SHP77 (cell line): ENCODE results near the gene CAMTA1.

Experiments
- DNase-seq, 2 experiments: peaks; one replicate each; lab custom pipeline; 2025; lab: John Stamatoyannopoulos, UW

CAMTA1 gene

DNA sequence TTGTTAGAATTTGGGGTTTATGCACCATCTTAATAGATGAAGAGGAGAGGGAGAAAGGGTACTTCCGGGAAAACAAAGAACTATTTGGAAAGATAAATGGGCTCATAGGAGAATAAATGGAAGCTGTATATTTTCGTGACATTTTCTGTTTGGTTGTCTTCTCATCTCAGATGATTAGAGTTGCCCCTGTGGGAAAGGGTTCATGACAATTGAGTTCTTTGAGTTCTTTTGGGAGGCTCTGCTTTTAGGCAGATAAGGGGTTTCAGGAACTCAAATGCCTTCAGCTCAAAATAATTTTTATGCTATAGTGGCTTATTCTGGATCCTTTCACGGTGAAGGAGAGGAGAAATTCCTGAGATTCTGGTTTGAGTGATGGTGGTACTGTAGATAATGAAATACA, 63.6 kb downstream of the CAMTA1 start:
- DNase-seq, result no peak

DNA sequence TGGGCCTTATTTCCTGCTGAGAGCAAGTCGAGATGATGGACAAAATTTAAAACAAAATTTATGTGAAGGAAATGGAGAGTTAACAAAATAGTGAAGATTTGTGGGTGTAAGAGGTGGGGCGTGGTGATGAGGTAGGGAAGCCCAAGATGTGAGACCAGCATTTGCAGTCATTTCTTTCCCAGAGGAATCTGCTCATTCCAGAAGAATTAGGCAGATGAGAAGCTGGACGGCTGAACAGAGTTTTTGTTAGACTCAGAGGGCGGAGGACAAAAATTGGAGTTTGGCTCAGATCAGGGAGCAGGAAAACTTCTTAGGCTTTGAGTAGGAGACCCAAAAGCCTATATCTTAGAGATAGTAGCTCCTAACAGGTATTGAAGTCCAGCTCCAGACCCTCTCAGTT, 65.3 kb downstream of the CAMTA1 start:
- DNase-seq, result no peak

DNA sequence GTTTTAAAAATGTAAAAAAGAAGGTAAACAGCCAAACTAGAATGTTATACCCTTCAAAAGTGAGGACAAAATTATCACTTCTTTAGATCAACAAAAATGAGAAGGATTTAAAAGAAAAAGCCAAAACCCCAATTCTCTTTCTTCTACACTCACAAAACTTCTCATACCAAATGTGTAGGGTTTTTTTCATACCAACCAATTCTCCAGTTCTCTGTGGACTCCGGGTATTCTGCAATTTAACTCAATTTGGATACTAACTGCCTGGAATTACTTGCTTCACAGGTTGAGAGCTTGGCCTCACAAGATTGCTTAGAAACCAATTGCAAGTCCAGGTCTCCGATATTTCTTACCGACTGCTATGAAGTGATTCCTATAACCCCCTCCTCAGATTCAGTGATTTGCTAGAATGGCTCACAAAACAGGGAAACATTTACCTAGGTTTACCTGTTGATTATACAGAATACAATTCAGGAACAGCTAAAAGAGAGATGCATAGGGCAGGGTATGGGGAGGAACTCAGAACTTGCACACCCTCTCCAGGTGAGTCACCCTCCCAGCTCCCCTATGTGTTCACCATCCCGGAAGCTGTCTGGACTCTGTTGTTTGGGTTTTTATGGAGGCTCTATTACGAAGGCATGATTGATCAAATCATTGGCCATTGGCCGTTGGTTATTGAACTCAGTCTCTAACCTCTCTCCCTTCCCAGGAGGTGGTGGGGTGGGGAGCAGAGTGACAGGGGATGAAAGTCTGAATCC, 67.1 kb downstream of the CAMTA1 start:
- no peak for DNase-seq

- DNase-seq, result no peak
These were observed 68.9 kb downstream of the CAMTA1 start for GRCh38 chr1:6854166-6854565.

GRCh38 chr1:6857831-6858230, 72.6 kb downstream of the CAMTA1 start:
- DNase-seq, result no peak

DNA sequence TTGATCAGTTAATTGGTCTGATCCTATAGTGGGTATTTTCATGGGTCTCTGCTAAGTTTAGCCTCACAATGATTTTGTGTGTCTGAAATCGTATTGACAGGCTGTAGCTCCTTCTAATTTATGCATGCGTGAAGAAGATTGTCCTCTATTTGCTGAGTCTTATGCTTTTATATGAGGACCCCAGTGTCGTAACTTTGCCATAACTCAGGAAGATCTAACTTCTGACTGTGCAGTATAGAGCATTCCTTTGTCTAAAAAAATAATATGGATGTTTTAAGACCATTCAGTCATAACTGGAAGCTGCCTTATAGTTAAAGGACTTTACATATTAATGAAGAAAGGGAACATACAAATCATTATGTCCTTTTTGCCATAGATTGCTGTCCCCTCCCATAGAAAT, 73.3 kb downstream of the CAMTA1 start:
- DNase-seq, result no peak

- peak; percentile 38 to 60 for DNase-seq
These were observed 74.4 kb downstream of the CAMTA1 start for GRCh38 chr1:6859415-6860343.

DNA sequence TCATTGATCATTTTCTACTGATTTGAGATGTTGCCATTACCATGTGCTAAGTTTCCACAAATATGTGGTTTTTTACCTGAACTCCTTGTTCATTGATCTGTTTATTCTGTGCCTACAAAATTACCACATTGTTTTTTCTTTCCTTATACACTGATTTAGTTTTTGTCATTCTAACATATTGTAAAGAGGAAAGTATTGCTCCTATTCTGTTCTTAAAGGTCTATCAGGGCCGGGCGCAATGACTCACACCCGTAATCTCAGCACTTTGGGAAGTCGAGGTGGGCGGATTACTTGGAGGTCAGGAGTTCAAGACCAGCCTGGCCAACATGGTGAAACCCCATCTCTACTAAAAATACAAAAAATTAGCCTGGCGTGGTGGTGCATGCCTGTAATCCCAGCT, 75.1 kb downstream of the CAMTA1 start:
- no peak for DNase-seq

- no peak for DNase-seq
These were observed 75.9 kb downstream of the CAMTA1 start for GRCh38 chr1:6861075-6861724.

DNA sequence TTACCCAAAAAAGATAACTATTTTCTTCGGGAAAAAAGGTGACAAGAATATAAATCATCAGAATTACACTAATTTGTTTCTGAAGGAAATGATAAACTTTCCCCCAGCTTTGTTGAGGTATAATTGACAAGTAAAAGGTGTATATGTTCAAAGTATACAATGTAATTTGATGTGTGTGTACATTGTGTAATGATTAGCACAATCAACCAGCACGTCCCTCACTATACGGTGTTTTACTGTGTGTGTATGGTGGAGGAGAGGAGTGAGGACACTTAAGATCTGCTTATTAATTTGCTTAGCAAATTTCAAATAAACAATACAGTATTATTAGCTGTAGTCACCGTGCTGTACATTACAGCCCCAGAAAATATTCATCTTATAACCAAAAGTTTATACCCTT, 77.7 kb downstream of the CAMTA1 start:
- DNase-seq, result no peak

DNA sequence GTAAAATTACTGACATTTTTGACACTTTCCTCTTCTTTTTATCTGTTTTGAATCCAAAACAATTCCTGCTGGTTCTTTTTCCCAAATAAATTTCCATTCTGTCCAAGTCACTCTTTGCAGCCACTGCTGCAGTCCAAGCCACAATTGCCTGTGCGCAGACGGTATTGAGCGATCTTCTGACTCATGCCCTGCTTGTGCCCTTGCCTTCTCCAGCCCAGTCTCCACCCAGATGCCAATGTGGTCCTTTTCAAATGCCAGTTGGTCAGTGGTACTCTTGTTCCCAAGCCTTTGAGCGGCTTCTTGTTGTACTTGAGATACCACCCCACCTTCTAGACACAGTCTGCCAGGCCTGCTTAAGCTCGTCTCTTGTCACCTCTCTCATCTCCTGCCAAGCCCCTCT, 78.9 kb downstream of the CAMTA1 start:
- no peak for DNase-seq

- no peak for DNase-seq
These were observed 81.6 kb downstream of the CAMTA1 start for GRCh38 chr1:6866825-6867224.

- DNase-seq, result no peak
These were observed 82.1 kb downstream of the CAMTA1 start for GRCh38 chr1:6867321-6867720.

- DNase-seq, result no peak
These were observed 82.7 kb downstream of the CAMTA1 start for GRCh38 chr1:6867729-6868659.

GRCh38 chr1:6868660-6869380, 83.6 kb downstream of the CAMTA1 start:
- DNase-seq, result no peak

DNA sequence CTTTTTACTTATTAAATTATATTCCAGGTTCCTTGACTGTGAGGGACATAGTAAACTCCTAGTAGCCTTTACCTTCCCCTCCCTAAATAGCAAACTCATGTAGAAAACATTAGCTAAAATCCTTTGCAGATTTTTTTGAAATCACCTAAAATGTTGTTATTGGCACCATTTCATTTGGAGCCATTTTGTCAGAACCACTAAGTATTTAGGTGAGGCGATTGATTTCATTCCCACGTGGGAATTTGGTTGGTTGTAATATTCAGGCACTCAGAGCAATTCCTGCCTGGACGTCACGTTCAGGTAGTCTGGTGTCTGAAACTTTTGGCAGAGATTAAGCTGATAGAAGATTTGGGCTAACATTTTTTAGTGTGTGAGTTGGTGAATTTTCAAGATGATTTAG, 84.3 kb downstream of the CAMTA1 start:
- DNase-seq, result no peak

DNA sequence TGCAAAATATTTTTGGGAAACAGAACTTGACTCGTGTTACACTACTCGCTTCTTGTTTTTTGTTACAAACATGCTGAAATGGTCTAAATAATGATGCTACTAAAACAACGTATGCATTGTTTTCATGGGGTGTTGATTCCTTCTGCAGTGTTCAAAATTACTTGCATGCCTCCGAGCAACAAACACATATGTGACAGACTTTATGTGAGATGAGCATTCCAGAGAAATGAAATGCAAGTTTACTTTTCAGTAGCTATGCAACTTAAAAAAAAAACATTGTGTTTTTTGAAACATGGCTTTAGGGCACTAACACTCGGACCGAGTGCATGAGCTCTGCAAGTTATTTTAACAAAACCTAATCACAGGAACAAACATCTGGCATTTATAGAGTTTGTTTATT, 84.8 kb downstream of the CAMTA1 start:
- DNase-seq, result no peak

- DNase-seq, result no peak
These were observed 85.3 kb downstream of the CAMTA1 start for GRCh38 chr1:6870571-6870970.

- no peak for DNase-seq
These were observed 86.2 kb downstream of the CAMTA1 start for GRCh38 chr1:6871300-6871972.

DNA sequence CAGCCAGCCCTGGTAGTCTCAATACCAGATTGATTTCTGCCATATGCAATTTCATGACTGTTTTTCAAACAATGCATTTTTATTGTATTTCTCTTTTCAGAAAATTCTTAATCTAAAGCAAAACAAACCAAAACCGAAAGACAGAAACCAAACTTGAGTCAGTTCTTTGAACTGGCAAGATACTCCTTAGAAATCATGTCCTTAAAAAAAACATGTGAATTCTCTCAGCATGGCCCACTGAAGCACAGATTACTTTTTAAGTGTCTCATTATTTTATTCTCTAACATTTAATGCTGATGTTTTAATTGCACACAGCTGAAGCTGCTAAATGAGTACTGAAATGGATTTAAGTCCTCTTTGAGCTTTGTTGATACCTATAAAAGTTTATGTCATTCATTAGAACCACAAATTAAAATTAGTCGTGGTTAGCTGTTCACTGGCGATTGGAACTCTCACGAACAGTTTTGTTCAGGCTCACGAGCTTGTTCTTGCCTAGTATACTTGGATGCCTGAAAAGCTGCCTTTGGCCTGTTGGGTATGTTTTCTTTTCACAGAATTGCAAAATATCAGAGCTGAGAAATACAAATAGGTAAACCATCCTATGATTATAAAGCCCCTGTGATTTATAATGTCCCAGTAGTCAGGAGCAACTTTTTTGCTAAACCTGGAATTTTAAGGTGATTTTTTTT, 87.5 kb downstream of the CAMTA1 start:
- no peak for DNase-seq
